T-cell (primary cell): ENCODE results near the gene CRP. TPM values are rescaled to one million over a fixed set of nuclear protein-coding genes. Genes with fewer than 3 reads are reported as not detected.
"Not testable (repeated sequence)": the region's sequence is repeated elsewhere in the genome, so short reads cannot be mapped to it uniquely, and the experiment has no call there.

Experiments
- ATAC-seq, 4 experiments: fragments of 200-7000 bp in 3 of 4; fragments of 150-1000 bp in 1 of 4; cut with Tn5 transposase; replicated peaks in 1 of 4; 1 replicate in 3 of 4; 2 replicates in 1 of 4; pipeline ENCODE4 v1.10.0; 2021; ENCODE audit warnings: moderate library complexity in 3 of 4, mild to moderate bottlenecking in 2 of 4, moderate number of reproducible peaks in 1 of 4
- CTCF ChIA-PET, 2 donors: fragments of 300-600 bp; sonication (Branson Sonifier 250); formaldehyde crosslinking; loops; one replicate each; lab custom pipeline; 2022; ENCODE audit warnings: antibody characterized with exemption in 2 of 2; lab: Charles Lee
- POLR2A ChIA-PET, 2 donors: fragments of 300-600 bp; sonication (Branson Sonifier 250); formaldehyde crosslinking; loops; one replicate each; lab custom pipeline; 2022; ENCODE audit warnings: antibody characterized with exemption in 2 of 2; lab: Charles Lee
- DNase-seq, 35 experiments: peaks; one replicate each; pipeline versions ENCODE4 v3.0.0 to v3.0.0-alpha.2; 2013 to 2023
- H3K27ac ChIP-seq: one replicate; pipeline ENCODE4 v1.5.1; 2013; ENCODE audit warnings: low read length
- H3K27me3 ChIP-seq, 2 experiments: replicated peaks in 1 of 2; 1 replicate in 1 of 2; 2 replicates in 1 of 2; pipeline versions ENCODE4 v1.6.1 to v1.7.0; 2013; ENCODE audit warnings: low read length in 1 of 2, mixed read lengths in 1 of 2; ENCODE audit not compliant: control insufficient read depth in 2 of 2, insufficient read depth in 2 of 2; ENCODE audit errors: extremely low read depth in 1 of 2
- H3K36me3 ChIP-seq, 2 donors: 1 replicate in 1 of 2; 2 replicates in 1 of 2; pipeline versions ENCODE4 v1.6.1 to v1.7.0; 2013; ENCODE audit warnings: low read length in 1 of 2; ENCODE audit not compliant: control insufficient read depth in 2 of 2, insufficient read depth in 1 of 2; ENCODE audit errors: extremely low read depth in 1 of 2
- H3K4me1 ChIP-seq, 2 experiments: 1 replicate in 1 of 2; 2 replicates in 1 of 2; pipeline versions ENCODE4 v1.6.1 to v1.7.0; 2013; ENCODE audit warnings: low read length in 2 of 2, mixed read lengths in 1 of 2; ENCODE audit not compliant: insufficient read depth in 2 of 2, control insufficient read depth in 1 of 2; ENCODE audit errors: extremely low read depth in 1 of 2
- H3K4me3 ChIP-seq, 2 donors: 1 replicate in 1 of 2; 2 replicates in 1 of 2; pipeline versions ENCODE4 v1.5.1 to v1.7.0; 2013; ENCODE audit warnings: mild to moderate bottlenecking in 2 of 2, low read length in 1 of 2, moderate library complexity in 1 of 2; ENCODE audit not compliant: control insufficient read depth in 1 of 2; ENCODE audit errors: extremely low read depth in 1 of 2
- H3K9me3 ChIP-seq: 2 replicates; pipeline ENCODE4 v1.7.0; 2013
- H3K27ac Mint-ChIP-seq, 2 donors: one replicate each; pipeline ENCODE4 v1.8.0; 2020 to 2021; ENCODE audit warnings: mild to moderate bottlenecking in 2 of 2, mixed read lengths in 2 of 2
- H3K27me3 Mint-ChIP-seq, 2 donors: one replicate each; pipeline ENCODE4 v1.8.0; 2021 to 2022; ENCODE audit warnings: mixed read lengths in 2 of 2
- H3K36me3 Mint-ChIP-seq: one replicate; pipeline ENCODE4 v1.8.0; 2021; ENCODE audit warnings: mixed read lengths
- H3K4me1 Mint-ChIP-seq, 3 donors: one replicate each; pipeline ENCODE4 v1.8.0; 2020 to 2022; ENCODE audit warnings: mixed read lengths in 3 of 3, mild to moderate bottlenecking in 1 of 3
- H3K4me3 Mint-ChIP-seq, 3 donors: one replicate each; pipeline ENCODE4 v1.8.0; 2020 to 2022; ENCODE audit warnings: mild to moderate bottlenecking in 3 of 3, mixed read lengths in 3 of 3, moderate library complexity in 3 of 3
- H3K9me3 Mint-ChIP-seq, 3 donors: one replicate each; pipeline ENCODE4 v1.8.0; 2020 to 2022; ENCODE audit warnings: mixed read lengths in 3 of 3
- WGBS: methylation state at CpG from one replicate; pipeline ENCODE4 v1.1.5; 2013; ENCODE audit warnings: missing lambda C conversion rate; ENCODE audit not compliant: insufficient coverage; 5-methylcytosine and 5-hydroxymethylcytosine counted together
- total RNA-seq, 35 experiments: library from RNA in 6 of 35; stranded (reverse) in 6 of 35; fragments of 120-200 nt in 1 of 35; gene quantifications; one replicate each; pipeline versions ENCODE4 v1.2.1 to v1.2.4 and lab custom pipeline; 2013 to 2026

The CRP gene
- total RNA-seq, 5 donors from 2014 or later (not counting 1 experiment from before 2014, with no cell fraction given), result 0.73 to 2.1 (median 1.7) TPM; not detected in 2

GRCh38 chr1:159737238-159737916 is 23.0 kb upstream of the CRP start:
- H3K27ac Mint-ChIP-seq, result no peak overlapping the region
- H3K4me3 Mint-ChIP-seq, result no peak overlapping the region
- no peaks in the 10 kb centered on the region for H3K4me1 Mint-ChIP-seq
- WGBS, result 100% methylated on average over 1 of the region's 4 CpGs
- no peaks in the 10 kb centered on the region for H3K36me3 ChIP-seq
- no peak for ATAC-seq
- no peak overlapping the region for H3K4me3 ChIP-seq
- H3K4me1 ChIP-seq, result no peaks in the 10 kb centered on the region
- ChIA-PET CTCF (no interaction called here), POLR2A (no interaction called here)
- H3K9me3 ChIP-seq, result no peaks in the 10 kb centered on the region
- no peaks in the 10 kb centered on the region for H3K27me3 ChIP-seq
- no peak for DNase-seq
- H3K9me3 Mint-ChIP-seq, result peaks cover 0 to 4% (median 4%) of the 10 kb centered on the region in 3 donors
- H3K27me3 Mint-ChIP-seq, result peaks cover 16 to 25% of the 10 kb centered on the region in 2 donors
- no peaks in the 10 kb centered on the region for H3K36me3 Mint-ChIP-seq
- no peak overlapping the region for H3K27ac ChIP-seq

GRCh38 chr1:159723188-159723587 is 8.8 kb upstream of the CRP start:
- H3K27ac ChIP-seq, H3K4me3 ChIP-seq, H3K4me3 Mint-ChIP-seq, H3K27ac Mint-ChIP-seq, H3K4me1 Mint-ChIP-seq, DNase-seq, POLR2A ChIA-PET, H3K4me1 ChIP-seq, H3K9me3 ChIP-seq, CTCF ChIA-PET, H3K36me3 Mint-ChIP-seq, ATAC-seq, H3K36me3 ChIP-seq, H3K27me3 ChIP-seq: not testable (repeated sequence)
- H3K9me3 Mint-ChIP-seq, result peaks cover 10 to 41% (median 27%) of the 10 kb centered on the region in 3 donors
- H3K27me3 Mint-ChIP-seq, result peaks cover 28 to 33% of the 10 kb centered on the region in 2 donors
- 100% methylated on average over 1 of the region's 6 CpGs for WGBS

- Mint-ChIP-seq H3K9me3 (peaks cover 16 to 49% (median 33%) of the 10 kb centered on the region in 3 donors), H3K27ac (no peak overlapping the region), H3K4me3 (no peak overlapping the region), H3K27me3 (peaks cover 24 to 29% of the 10 kb centered on the region in 2 donors), H3K4me1 (no peaks in the 10 kb centered on the region), H3K36me3 (no peaks in the 10 kb centered on the region)
- Histone ChIP-seq H3K4me1 (no peaks in the 10 kb centered on the region), H3K27ac (no peak overlapping the region), H3K36me3 (no peaks in the 10 kb centered on the region), H3K27me3 (peaks cover 0 to 10% of the 10 kb centered on the region in 2 experiments), H3K9me3 (no peaks in the 10 kb centered on the region), H3K4me3 (no peak overlapping the region)
- WGBS, result no CpG with 5 or more reads among the region's 2 CpGs
- ATAC-seq, result no peak
- ChIA-PET POLR2A (no interaction called here), CTCF (no interaction called here)
- no peak for DNase-seq
Observed at GRCh38 chr1:159719990-159720389, 5.6 kb upstream of the CRP start.

DNA sequence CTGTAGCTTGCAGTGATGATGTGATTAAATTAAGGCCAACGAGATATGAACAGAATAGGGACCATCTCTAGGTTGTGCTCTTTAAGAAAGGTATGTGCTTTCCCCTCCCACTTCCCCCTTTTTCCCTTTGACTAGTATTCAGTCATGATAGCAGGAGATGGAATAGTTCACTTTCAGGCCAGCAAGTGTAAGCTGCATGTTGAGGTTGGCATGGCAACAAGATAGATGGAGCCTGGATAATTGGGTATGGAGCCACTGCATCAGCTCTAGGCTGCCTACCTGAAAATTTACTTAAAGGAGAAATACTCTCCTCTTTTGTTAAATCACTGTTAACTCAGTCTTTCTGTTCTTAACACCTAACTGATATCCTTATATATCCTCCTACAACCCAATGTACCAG is 1.5 kb upstream of the CRP start:
- WGBS, result no CpG with 5 or more reads among the region's 1 CpG
- no peaks in the 10 kb centered on the region for H3K36me3 ChIP-seq
- DNase-seq, result no peak
- peaks cover 0 to 16% of the 10 kb centered on the region in 2 experiments for H3K27me3 ChIP-seq
- peaks cover 31 to 40% of the 10 kb centered on the region in 2 donors for H3K27me3 Mint-ChIP-seq
- H3K9me3 ChIP-seq, result no peaks in the 10 kb centered on the region
- no peak overlapping the region for H3K4me3 Mint-ChIP-seq
- no peak overlapping the region for H3K27ac Mint-ChIP-seq
- H3K4me1 ChIP-seq, result no peaks in the 10 kb centered on the region
- CTCF ChIA-PET, result no interaction called here
- no peak overlapping the region for H3K27ac ChIP-seq
- H3K4me1 Mint-ChIP-seq, result no peaks in the 10 kb centered on the region
- no peaks in the 10 kb centered on the region for H3K36me3 Mint-ChIP-seq
- H3K4me3 ChIP-seq, result no peak overlapping the region
- ATAC-seq, result no peak
- peaks cover 12 to 26% (median 14%) of the 10 kb centered on the region in 3 donors for H3K9me3 Mint-ChIP-seq
- POLR2A ChIA-PET, result no interaction called here

DNA sequence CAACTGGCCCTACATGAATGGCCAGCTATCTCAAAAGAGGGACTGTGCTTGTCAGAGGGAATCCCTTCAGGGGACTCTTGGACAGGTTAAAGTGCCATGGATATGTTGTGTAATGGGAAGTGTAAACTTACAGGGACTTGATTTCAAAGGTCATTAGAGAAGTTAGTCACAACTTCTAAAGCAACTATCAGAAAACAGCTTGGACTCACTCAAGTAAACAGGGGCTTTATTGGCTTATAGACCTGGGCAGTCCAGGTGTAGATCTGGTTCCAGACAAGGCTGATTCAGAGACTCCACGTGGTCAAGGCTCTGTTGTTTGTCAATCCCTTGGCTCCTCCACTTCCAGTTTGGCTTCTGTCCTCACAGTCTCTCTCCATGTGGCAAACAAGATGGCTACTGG is 2.3 kb downstream of the CRP start:
- H3K9me3 Mint-ChIP-seq, result no peaks in the 10 kb centered on the region
- H3K36me3 Mint-ChIP-seq, result no peaks in the 10 kb centered on the region
- ATAC-seq (no peak), DNase-seq (no peak)
- no peaks in the 10 kb centered on the region for H3K36me3 ChIP-seq
- peaks cover 0 to 8% of the 10 kb centered on the region in 2 experiments for H3K27me3 ChIP-seq
- peaks cover 10 to 21% of the 10 kb centered on the region in 2 donors for H3K27me3 Mint-ChIP-seq
- no peak overlapping the region for H3K4me3 Mint-ChIP-seq
- WGBS, result 38% methylated on average over 1 of the region's 1 CpG
- no peaks in the 10 kb centered on the region for H3K4me1 Mint-ChIP-seq
- ChIA-PET POLR2A (no interaction called here), CTCF (no interaction called here)
- no peak overlapping the region for H3K27ac ChIP-seq
- H3K27ac Mint-ChIP-seq, result no peak overlapping the region
- H3K9me3 ChIP-seq, result no peaks in the 10 kb centered on the region
- no peak overlapping the region for H3K4me3 ChIP-seq
- H3K4me1 ChIP-seq, result no peaks in the 10 kb centered on the region

DNA sequence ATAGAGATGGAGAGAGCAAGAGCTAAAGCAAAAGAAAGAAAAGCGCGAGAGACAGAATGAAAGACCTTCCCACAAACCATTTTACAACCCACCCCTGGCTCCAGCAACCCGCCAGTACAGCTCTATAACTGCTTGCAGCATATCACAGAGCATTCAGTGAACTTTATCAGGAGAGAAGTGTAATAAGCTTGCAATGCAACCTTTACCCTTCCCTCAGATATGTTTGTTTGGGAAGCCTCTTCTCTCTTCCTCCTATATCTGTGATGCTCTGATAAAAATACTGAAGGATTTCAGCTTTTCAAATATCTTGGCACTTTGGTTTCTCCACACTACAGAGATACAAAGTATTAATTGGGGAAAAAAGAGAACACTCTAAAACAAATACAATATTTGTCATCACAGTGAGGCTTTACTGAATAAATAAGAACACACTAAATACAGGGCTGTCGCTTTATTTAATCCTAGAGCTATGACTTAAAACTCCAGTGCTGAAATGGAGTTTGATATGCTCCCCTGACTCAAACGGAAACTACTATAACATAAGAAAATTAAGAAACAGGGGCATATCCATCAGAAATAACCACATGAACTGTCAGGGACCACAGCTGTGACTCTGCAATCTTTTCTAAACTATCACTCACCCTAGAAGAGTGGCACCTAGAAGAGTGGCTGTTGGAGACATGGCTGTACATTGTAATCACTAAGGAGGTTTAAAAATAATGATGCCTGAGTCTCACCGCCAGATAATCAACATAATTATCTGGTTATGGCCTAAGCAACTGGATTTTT is 6.7 kb downstream of the CRP start:
- Mint-ChIP-seq H3K27me3 (peaks cover 4 to 10% of the 10 kb centered on the region in 2 donors), H3K4me1 (no peaks in the 10 kb centered on the region), H3K36me3 (no peaks in the 10 kb centered on the region), H3K27ac (no peak overlapping the region), H3K9me3 (no peaks in the 10 kb centered on the region), H3K4me3 (no peak overlapping the region)
- ChIA-PET POLR2A (no interaction called here), CTCF (no interaction called here)
- Histone ChIP-seq H3K36me3 (no peaks in the 10 kb centered on the region), H3K9me3 (no peaks in the 10 kb centered on the region), H3K27ac (no peak overlapping the region), H3K4me1 (no peaks in the 10 kb centered on the region), H3K4me3 (no peak overlapping the region), H3K27me3 (no peaks in the 10 kb centered on the region)
- 100% methylated on average over 1 of the region's 6 CpGs for WGBS
- DNase-seq, result no peak
- no peak for ATAC-seq
